K562 (cell line): ENCODE results near the gene NEIL1.

Experiments
- E2F5 ChIP-seq: sonication (generic); formaldehyde crosslinking; IDR thresholded peaks from 2 replicates; pipeline ENCODE4 v1.8.0; 2022; ENCODE audit warnings: mild to moderate bottlenecking, missing genetic modification reagents
- HDAC6 ChIP-seq: IDR thresholded peaks from 2 replicates; pipeline ENCODE4 v1.6.1; 2012; ENCODE audit warnings: low read depth, mild to moderate bottlenecking, control low read depth, inconsistent platforms, low read length, moderate library complexity
- NFIC ChIP-seq: fragments of 450-650 bp; IDR thresholded peaks from 2 replicates; pipeline ENCODE4 v1.6.1; 2017; ENCODE audit warnings: mild to moderate bottlenecking, inconsistent platforms
- NRF1 ChIP-seq, 2 experiments: fragments of 450-650 bp; IDR thresholded peaks in 1 of 2; conservative IDR thresholded peaks in 1 of 2; 2 replicates each; pipeline ENCODE4 v1.6.1; 2014; ENCODE audit warnings: mild to moderate bottlenecking in 2 of 2
- POLR2A ChIP-seq: fragments of 450-650 bp; conservative IDR thresholded peaks from 2 replicates; pipeline ENCODE4 v1.6.1; 2016
- ZNF274 ChIP-seq: IDR thresholded peaks from 2 replicates; pipeline ENCODE4 v1.6.1; 2011; ENCODE audit warnings: low read depth, mild to moderate bottlenecking, low read length, moderate library complexity, borderline replicate concordance
- ZNF318 ChIP-seq, 2 experiments: fragments of 450-650 bp; IDR thresholded peaks; 2 replicates each; pipeline ENCODE4 v1.6.1; 2016; ENCODE audit warnings: mild to moderate bottlenecking in 2 of 2, borderline replicate concordance in 1 of 2, low read depth in 1 of 2, moderate library complexity in 1 of 2
- ZNF766 ChIP-seq: fragments of 200-800 bp; sonication (Bioruptor generic); conservative IDR thresholded peaks from 2 replicates; pipeline ENCODE4 v1.6.1; 2016; ENCODE audit warnings: missing genetic modification characterization, missing compliant biosample characterization
- TF ChIP-seq, protein P1 (sequence below): sonication (generic); formaldehyde crosslinking; IDR thresholded peaks from 2 replicates; pipeline ENCODE4 v1.8.1; 2023; ENCODE audit warnings: mild to moderate bottlenecking, missing genetic modification reagents
- TF ChIP-seq, protein P2 (sequence below): sonication (generic); IDR thresholded peaks from 2 replicates; pipeline ENCODE4 v1.6.1; 2016
- TF ChIP-seq, protein P3 (sequence below), 3 experiments: IDR thresholded peaks in 2 of 3; conservative IDR thresholded peaks in 1 of 3; 2 replicates each; pipeline ENCODE4 v1.5.1; 2011 to 2012; ENCODE audit warnings: low read length in 3 of 3, mild to moderate bottlenecking in 3 of 3, control low read depth in 2 of 3, improper control_type of control experiment in 1 of 3, inconsistent platforms in 1 of 3, low read depth in 1 of 3, mixed read lengths in 1 of 3, moderate library complexity in 1 of 3; ENCODE audit not compliant: insufficient read depth in 2 of 3
- TF ChIP-seq, protein P4 (sequence below), 3 experiments: fragments of 200-800 bp in 1 of 3; fragments of 250-450 bp in 1 of 3; fragments of 450-650 bp in 1 of 3; sonication (Bioruptor Pico) in 1 of 3; sonication (Bioruptor generic) in 1 of 3; formaldehyde crosslinking in 1 of 3; IDR thresholded peaks; 2 replicates each; pipeline versions ENCODE4 v1.6.1 to v1.8.0; 2016 to 2022; ENCODE audit warnings: mild to moderate bottlenecking in 2 of 3, missing genetic modification characterization in 2 of 3, missing compliant biosample characterization in 1 of 3, moderate library complexity in 1 of 3

DNA sequence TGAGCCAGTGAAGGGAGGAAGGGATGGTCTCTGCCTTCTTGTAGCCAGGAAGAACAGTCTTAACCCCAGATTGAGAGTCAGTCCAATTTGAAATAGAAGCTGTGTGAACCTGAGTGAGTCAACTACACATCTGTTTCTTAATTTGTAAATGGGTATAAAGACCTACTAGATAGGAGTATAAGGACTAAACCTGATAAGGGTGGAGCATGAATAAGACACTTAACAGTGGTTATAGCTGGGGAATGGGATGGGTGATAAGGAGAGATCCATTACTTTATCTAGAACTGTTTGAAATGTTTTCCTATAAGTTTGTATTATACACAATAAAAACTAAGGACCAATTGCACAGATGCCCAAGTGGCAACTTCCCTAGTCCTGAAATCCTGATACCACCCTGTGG, 20.2 kb downstream of the NEIL1 start:
- TF ChIP-seq, protein P1, sequence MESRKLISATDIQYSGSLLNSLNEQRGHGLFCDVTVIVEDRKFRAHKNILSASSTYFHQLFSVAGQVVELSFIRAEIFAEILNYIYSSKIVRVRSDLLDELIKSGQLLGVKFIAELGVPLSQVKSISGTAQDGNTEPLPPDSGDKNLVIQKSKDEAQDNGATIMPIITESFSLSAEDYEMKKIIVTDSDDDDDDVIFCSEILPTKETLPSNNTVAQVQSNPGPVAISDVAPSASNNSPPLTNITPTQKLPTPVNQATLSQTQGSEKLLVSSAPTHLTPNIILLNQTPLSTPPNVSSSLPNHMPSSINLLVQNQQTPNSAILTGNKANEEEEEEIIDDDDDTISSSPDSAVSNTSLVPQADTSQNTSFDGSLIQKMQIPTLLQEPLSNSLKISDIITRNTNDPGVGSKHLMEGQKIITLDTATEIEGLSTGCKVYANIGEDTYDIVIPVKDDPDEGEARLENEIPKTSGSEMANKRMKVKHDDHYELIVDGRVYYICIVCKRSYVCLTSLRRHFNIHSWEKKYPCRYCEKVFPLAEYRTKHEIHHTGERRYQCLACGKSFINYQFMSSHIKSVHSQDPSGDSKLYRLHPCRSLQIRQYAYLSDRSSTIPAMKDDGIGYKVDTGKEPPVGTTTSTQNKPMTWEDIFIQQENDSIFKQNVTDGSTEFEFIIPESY (CRISPR knock-in tag): no peak
- TF ChIP-seq, protein P2, sequence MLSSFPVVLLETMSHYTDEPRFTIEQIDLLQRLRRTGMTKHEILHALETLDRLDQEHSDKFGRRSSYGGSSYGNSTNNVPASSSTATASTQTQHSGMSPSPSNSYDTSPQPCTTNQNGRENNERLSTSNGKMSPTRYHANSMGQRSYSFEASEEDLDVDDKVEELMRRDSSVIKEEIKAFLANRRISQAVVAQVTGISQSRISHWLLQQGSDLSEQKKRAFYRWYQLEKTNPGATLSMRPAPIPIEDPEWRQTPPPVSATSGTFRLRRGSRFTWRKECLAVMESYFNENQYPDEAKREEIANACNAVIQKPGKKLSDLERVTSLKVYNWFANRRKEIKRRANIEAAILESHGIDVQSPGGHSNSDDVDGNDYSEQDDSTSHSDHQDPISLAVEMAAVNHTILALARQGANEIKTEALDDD: no peak
- TF ChIP-seq NRF1 (conservative IDR thresholded peaks at IDR 0.05 in 1 of 2, IDR thresholded peaks at IDR 0.05 in 1 of 2): no peak
- TF ChIP-seq, protein P3, sequence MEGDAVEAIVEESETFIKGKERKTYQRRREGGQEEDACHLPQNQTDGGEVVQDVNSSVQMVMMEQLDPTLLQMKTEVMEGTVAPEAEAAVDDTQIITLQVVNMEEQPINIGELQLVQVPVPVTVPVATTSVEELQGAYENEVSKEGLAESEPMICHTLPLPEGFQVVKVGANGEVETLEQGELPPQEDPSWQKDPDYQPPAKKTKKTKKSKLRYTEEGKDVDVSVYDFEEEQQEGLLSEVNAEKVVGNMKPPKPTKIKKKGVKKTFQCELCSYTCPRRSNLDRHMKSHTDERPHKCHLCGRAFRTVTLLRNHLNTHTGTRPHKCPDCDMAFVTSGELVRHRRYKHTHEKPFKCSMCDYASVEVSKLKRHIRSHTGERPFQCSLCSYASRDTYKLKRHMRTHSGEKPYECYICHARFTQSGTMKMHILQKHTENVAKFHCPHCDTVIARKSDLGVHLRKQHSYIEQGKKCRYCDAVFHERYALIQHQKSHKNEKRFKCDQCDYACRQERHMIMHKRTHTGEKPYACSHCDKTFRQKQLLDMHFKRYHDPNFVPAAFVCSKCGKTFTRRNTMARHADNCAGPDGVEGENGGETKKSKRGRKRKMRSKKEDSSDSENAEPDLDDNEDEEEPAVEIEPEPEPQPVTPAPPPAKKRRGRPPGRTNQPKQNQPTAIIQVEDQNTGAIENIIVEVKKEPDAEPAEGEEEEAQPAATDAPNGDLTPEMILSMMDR (IDR thresholded peaks at IDR 0.05 in 2 of 3, conservative IDR thresholded peaks at IDR 0.05 in 1 of 3; ENCODE audit: insufficient read depth in 2 of 3, low read depth in 1 of 3, low read length in 3 of 3): no peak
- no peak for TF ChIP-seq POLR2A
- TF ChIP-seq ZNF274: no peak
- TF ChIP-seq HDAC6: no peak
- no peak for TF ChIP-seq ZNF766 (CRISPR knock-in tag)
- no peak for TF ChIP-seq E2F5 (CRISPR knock-in tag)
- no peak for TF ChIP-seq NFIC
- TF ChIP-seq, protein P4, sequence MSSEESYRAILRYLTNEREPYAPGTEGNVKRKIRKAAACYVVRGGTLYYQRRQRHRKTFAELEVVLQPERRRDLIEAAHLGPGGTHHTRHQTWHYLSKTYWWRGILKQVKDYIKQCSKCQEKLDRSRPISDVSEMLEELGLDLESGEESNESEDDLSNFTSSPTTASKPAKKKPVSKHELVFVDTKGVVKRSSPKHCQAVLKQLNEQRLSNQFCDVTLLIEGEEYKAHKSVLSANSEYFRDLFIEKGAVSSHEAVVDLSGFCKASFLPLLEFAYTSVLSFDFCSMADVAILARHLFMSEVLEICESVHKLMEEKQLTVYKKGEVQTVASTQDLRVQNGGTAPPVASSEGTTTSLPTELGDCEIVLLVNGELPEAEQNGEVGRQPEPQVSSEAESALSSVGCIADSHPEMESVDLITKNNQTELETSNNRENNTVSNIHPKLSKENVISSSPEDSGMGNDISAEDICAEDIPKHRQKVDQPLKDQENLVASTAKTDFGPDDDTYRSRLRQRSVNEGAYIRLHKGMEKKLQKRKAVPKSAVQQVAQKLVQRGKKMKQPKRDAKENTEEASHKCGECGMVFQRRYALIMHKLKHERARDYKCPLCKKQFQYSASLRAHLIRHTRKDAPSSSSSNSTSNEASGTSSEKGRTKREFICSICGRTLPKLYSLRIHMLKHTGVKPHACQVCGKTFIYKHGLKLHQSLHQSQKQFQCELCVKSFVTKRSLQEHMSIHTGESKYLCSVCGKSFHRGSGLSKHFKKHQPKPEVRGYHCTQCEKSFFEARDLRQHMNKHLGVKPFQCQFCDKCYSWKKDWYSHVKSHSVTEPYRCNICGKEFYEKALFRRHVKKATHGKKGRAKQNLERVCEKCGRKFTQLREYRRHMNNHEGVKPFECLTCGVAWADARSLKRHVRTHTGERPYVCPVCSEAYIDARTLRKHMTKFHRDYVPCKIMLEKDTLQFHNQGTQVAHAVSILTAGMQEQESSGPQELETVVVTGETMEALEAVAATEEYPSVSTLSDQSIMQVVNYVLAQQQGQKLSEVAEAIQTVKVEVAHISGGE (CRISPR knock-in tag; IDR thresholded peaks at IDR 0.05): no peak
- no peak for TF ChIP-seq ZNF318 (IDR thresholded peaks at IDR 0.05; ENCODE audit: borderline replicate concordance in 1 of 2, low read depth in 1 of 2)
